Endothelial cell of umbilical vein (primary cell): ENCODE results near the gene KIF5C.

Source experiments
- CTCF ChIP-seq, 2 donors: IDR thresholded peaks; 1 replicate in 1 of 2; 2 replicates in 1 of 2; pipeline ENCODE4 v1.5.1; 2011; ENCODE audit warnings: low read length in 2 of 2, mild to moderate bottlenecking in 2 of 2, moderate library complexity in 2 of 2, control low read depth in 1 of 2, inconsistent platforms in 1 of 2, low read depth in 1 of 2; ENCODE audit not compliant: insufficient read depth in 1 of 2; ENCODE audit errors: extremely low read depth in 1 of 2
- EZH2 ChIP-seq: IDR thresholded peaks from 2 replicates; pipeline ENCODE4 v1.6.1; 2012; ENCODE audit warnings: borderline replicate concordance, low read depth, mild to moderate bottlenecking, moderate library complexity, low read length, inconsistent platforms; ENCODE audit not compliant: severe bottlenecking
- FOS ChIP-seq: IDR thresholded peaks from 2 replicates; pipeline ENCODE4 v1.6.1; 2011; ENCODE audit warnings: mild to moderate bottlenecking, low read length, moderate library complexity, borderline replicate concordance; ENCODE audit not compliant: insufficient read depth
- GATA2 ChIP-seq: IDR thresholded peaks from 2 replicates; pipeline ENCODE4 v1.7.0; 2011; ENCODE audit warnings: low read depth, mild to moderate bottlenecking, moderate library complexity, mixed read lengths, low read length; ENCODE audit not compliant: insufficient read length, insufficient read depth
- JUN ChIP-seq: IDR thresholded peaks from 2 replicates; pipeline ENCODE4 v1.6.1; 2011; ENCODE audit warnings: borderline replicate concordance, low read depth; ENCODE audit not compliant: insufficient read length, insufficient read depth
- MAX ChIP-seq: IDR thresholded peaks from 2 replicates; pipeline ENCODE4 v1.6.1; 2011; ENCODE audit not compliant: insufficient read depth, insufficient read length
- MYC ChIP-seq: IDR thresholded peaks from one replicate; pipeline ENCODE4 v1.6.1; 2011; ENCODE audit warnings: mild to moderate bottlenecking, low read depth, low read length
- POLR2A ChIP-seq: IDR thresholded peaks from 2 replicates; pipeline ENCODE4 v1.6.1; 2012; ENCODE audit warnings: low read depth, mild to moderate bottlenecking, control low read depth, low read length
- POLR2AphosphoS5 ChIP-seq: IDR thresholded peaks from 2 replicates; pipeline ENCODE4 v1.6.1; 2012; ENCODE audit warnings: low read depth, mild to moderate bottlenecking, control low read depth, low read length, moderate library complexity; ENCODE audit not compliant: insufficient read depth

GRCh38 chr2:149028891-149029290, 153.9 kb downstream of the KIF5C start:
- no peak for TF ChIP-seq CTCF (IDR thresholded peaks at IDR 0.05; ENCODE audit: extremely low read depth in 1 of 2, insufficient read depth in 1 of 2, low read depth in 1 of 2, low read length in 2 of 2)
- no peak for TF ChIP-seq MAX
- TF ChIP-seq POLR2A, result no peak
- TF ChIP-seq FOS, result no peak
- TF ChIP-seq GATA2, result no peak
- no peak for TF ChIP-seq EZH2
- no peak for TF ChIP-seq POLR2AphosphoS5
- no peak for TF ChIP-seq JUN
- no peak for TF ChIP-seq MYC
